Measurements from ENCODE around the gene FNTB. TPM values are rescaled to one million over a fixed set of nuclear protein-coding genes. Genes with fewer than 3 reads are reported as not detected.

The FNTB gene
- total and polyA plus RNA-seq, 2 donors: 12.8 to 13.0 TPM

DNA sequence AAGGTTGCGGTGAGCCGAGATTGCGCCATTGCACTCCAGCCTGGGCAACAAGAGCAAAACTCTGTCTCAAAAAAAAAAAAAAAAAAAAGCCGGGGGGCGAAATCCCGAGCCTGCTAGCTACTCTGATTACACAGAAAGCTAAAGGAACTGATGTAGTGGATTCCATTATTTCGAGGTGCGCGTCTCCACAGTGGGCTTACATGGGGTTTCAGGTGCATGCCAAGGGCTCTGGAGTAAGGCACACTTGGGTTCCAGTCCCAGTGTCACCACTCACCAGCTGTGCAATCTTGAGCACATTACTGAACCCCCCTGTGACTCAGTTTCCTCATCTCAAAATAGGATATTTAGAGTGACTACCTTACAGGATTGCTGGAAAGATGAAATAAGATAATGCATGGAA, 12.9 kb upstream of the FNTB start:
- 96% methylated on average over 9 of the region's 9 CpGs for WGBS

GRCh38 chr14:64974563-64974962, 12.1 kb upstream of the FNTB start:
- Histone ChIP-seq H3K27ac (ENCODE audit: low read depth) (no peak overlapping the region), H3K4me1 (ENCODE audit: insufficient read depth) (peaks cover 1% of the 10 kb centered on the region), H3K36me3 (ENCODE audit: insufficient read depth) (no peaks in the 10 kb centered on the region), H3K4me3 (ENCODE audit: low read depth, low read length) (no peak overlapping the region)
- WGBS: 54% methylated on average over 8 of the region's 8 CpGs
- no peak for DNase-seq (ENCODE audit: extremely low spot score)

More for the DNA sequence above, 12.9 kb upstream of the FNTB start:
- H3K4me1 ChIP-seq (ENCODE audit: insufficient read depth): peaks cover 1% of the 10 kb centered on the region
- H3K27ac ChIP-seq (ENCODE audit: low read depth): no peak overlapping the region
- DNase-seq (ENCODE audit: extremely low spot score): no peak
- no peak overlapping the region for H3K4me3 ChIP-seq (ENCODE audit: low read depth, low read length)
- no peaks in the 10 kb centered on the region for H3K36me3 ChIP-seq (ENCODE audit: insufficient read depth)

DNA sequence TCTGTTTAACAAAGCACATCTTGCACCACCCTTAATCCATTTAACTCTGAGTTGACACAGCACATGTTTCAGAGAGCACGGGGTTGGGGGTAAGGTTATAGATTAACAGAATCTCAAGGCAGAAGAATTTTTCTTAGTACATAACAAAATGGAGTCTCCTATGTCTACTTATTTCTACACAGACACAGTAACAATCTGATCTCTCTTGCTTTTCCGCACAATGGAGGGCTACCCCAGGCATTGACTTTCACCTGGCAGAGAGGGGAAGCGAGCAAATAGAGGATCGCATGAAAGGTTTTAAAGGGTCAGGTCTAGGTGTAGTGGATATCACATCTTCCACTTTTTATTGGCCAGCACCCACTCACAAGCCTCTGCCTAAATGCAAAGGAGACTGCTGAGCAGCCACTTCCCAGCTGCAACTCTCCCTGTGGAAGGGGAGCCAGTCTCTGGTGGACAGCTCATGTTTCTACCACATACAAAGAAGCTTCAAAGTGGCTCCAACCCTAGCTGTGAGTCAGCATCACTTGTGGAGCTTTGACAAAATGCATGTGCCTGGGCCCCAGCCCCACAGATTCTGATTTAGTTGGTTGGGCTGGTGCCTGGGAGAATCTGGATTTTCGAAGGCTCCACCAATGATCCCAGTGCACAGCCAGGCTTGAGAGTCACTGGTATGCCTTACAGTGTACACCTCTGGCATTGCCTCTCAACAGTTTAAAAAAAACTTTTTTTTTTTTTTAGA, 7.2 kb upstream of the FNTB start:
- no peak for DNase-seq (ENCODE audit: extremely low spot score)
- WGBS: 82% methylated on average over 5 of the region's 5 CpGs
- Histone ChIP-seq H3K4me3 (ENCODE audit: low read depth, low read length) (no peak overlapping the region), H3K27ac (ENCODE audit: low read depth) (peak overlapping the region; percentile 17), H3K36me3 (ENCODE audit: insufficient read depth) (no peaks in the 10 kb centered on the region), H3K4me1 (ENCODE audit: insufficient read depth) (no peaks in the 10 kb centered on the region)

DNA sequence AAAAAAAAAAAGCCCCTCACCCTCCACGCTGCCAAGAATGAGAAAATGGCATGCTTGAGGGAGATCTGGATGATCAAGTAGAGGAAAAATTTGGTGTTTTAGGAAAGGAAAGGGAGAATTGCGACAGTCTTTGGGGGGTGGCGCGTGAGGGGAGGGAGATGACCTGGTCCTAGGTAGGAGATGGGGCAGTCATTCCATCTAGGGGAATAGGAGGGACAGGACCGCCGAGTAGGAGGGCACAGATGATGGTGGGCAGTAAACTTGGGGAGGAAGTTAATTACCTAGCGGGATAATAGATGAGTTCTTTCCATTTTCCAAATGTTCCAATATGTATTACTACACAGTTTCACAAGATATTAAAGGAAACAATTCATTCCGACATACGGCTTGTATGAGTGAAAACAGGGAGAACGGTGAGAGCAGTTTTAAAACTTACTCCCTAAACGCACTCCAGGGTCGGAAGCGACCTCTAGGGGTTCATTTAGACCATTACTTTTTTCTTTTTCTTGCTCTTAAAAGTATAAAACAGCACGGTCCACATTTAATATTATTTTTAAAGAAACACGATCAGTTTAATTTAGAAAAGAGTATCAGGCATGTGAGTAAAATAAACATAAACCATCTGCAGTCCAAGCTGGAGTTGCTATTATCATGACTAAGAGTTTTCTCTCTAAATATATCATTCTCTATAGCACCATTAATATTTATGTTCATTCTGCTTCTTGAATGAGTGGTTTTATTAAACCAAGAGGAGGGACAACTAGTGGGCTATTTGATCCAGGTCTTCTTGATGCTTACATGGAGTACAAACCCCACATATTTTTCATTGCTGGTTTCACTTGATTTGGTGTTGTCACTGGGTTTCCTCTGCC, 3.0 kb upstream of the FNTB start:
- WGBS: 7% methylated on average over 15 of the region's 15 CpGs
- H3K4me3 ChIP-seq (ENCODE audit: low read depth, low read length): no peak overlapping the region
- no peak overlapping the region for H3K27ac ChIP-seq (ENCODE audit: low read depth)
- no peaks in the 10 kb centered on the region for H3K36me3 ChIP-seq (ENCODE audit: insufficient read depth)
- H3K4me1 ChIP-seq (ENCODE audit: insufficient read depth): no peaks in the 10 kb centered on the region
- DNase-seq (ENCODE audit: extremely low spot score): no peak

DNA sequence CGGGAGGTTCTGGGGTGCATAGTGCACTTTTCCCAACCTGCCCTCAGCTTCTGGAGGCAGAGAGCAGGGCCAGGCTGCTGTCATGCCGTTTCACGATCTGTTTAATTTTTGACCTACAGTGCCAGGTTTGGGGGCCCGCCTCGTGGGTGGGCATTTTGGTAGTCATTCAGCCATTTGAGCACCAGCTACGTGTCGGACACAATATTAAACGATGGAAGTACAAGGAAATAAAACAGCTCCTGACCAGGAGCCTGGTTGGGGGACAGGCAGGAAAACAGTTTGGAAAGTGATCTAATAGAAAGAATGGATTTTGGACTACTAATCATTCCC, 708 bp downstream of the FNTB start:
- peak overlapping the region; percentile 52 for H3K27ac ChIP-seq (ENCODE audit: low read depth)
- no peak for DNase-seq (ENCODE audit: extremely low spot score)
- no peaks in the 10 kb centered on the region for H3K4me1 ChIP-seq (ENCODE audit: insufficient read depth)
- H3K36me3 ChIP-seq (ENCODE audit: insufficient read depth): no peaks in the 10 kb centered on the region
- 1% methylated on average over 8 of the region's 8 CpGs for WGBS
- H3K4me3 ChIP-seq (ENCODE audit: low read depth, low read length): peak overlapping the region; percentile 55

GRCh38 chr14:64990296-64990695, 3.6 kb downstream of the FNTB start:
- WGBS: 76% methylated on average over 3 of the region's 3 CpGs
- H3K36me3 ChIP-seq (ENCODE audit: insufficient read depth): no peaks in the 10 kb centered on the region
- H3K4me3 ChIP-seq (ENCODE audit: low read depth, low read length): no peak overlapping the region
- no peaks in the 10 kb centered on the region for H3K4me1 ChIP-seq (ENCODE audit: insufficient read depth)
- no peak overlapping the region for H3K27ac ChIP-seq (ENCODE audit: low read depth)
- DNase-seq (ENCODE audit: extremely low spot score): no peak

DNA sequence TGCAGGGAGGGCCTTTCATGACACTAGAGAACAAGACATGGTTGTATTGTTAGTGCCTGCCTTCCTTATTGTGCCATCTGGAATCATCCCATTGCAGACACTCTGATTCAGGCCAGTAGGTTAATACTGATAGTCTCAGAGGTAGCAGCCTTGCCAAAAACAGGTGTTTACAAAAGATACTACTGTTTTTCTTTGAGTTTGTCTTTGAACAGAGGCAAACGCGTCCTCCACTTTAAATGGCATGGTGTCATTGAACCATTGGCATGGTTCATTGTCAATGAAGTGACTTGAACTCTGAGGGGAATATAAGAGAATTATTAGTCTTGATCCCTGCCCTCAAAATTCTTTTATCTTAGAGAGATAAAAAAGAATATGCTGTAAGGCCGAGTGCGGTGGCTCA, 4.2 kb downstream of the FNTB start:
- Histone ChIP-seq H3K27ac (ENCODE audit: low read depth) (no peak overlapping the region), H3K4me1 (ENCODE audit: insufficient read depth) (no peaks in the 10 kb centered on the region), H3K36me3 (ENCODE audit: insufficient read depth) (no peaks in the 10 kb centered on the region), H3K4me3 (ENCODE audit: low read depth, low read length) (no peak overlapping the region)
- no peak for DNase-seq (ENCODE audit: extremely low spot score)
- WGBS: 94% methylated on average over 4 of the region's 4 CpGs

GRCh38 chr14:64992328-64992885, 5.7 kb downstream of the FNTB start:
- 85% methylated on average over 5 of the region's 5 CpGs for WGBS
- Histone ChIP-seq H3K36me3 (ENCODE audit: insufficient read depth) (no peaks in the 10 kb centered on the region), H3K4me3 (ENCODE audit: low read depth, low read length) (no peak overlapping the region), H3K4me1 (ENCODE audit: insufficient read depth) (no peaks in the 10 kb centered on the region), H3K27ac (ENCODE audit: low read depth) (no peak overlapping the region)
- DNase-seq (ENCODE audit: extremely low spot score): no peak

GRCh38 chr14:64993266-64993930, 6.7 kb downstream of the FNTB start:
- WGBS: 96% methylated on average over 3 of the region's 3 CpGs
- no peak for DNase-seq (ENCODE audit: extremely low spot score)
- Histone ChIP-seq H3K36me3 (ENCODE audit: insufficient read depth) (no peaks in the 10 kb centered on the region), H3K4me3 (ENCODE audit: low read depth, low read length) (no peak overlapping the region), H3K27ac (ENCODE audit: low read depth) (no peak overlapping the region), H3K4me1 (ENCODE audit: insufficient read depth) (no peaks in the 10 kb centered on the region)

DNA sequence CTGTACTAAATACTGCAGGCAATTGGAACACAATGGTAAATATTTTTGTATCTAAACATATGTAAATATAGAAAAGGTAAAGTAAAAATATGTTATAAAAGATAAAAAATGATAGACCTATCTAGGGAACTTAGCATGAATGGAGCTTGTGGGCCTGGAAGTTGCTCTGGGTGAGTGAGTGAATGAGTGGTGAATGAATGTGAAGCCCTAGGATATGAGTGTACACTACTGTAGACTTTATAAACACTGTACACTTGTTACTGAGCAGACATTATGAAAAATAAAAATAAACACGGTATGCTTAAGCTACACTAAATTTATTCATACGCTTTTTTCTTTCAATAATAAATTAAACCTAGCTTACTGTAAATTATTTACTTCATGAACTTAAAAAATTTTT, 7.8 kb downstream of the FNTB start:
- Histone ChIP-seq H3K36me3 (ENCODE audit: insufficient read depth) (no peaks in the 10 kb centered on the region), H3K4me3 (ENCODE audit: low read depth, low read length) (no peak overlapping the region), H3K4me1 (ENCODE audit: insufficient read depth) (no peaks in the 10 kb centered on the region), H3K27ac (ENCODE audit: low read depth) (no peak overlapping the region)
- 95% methylated on average over 2 of the region's 2 CpGs for WGBS
- DNase-seq (ENCODE audit: extremely low spot score): no peak

DNA sequence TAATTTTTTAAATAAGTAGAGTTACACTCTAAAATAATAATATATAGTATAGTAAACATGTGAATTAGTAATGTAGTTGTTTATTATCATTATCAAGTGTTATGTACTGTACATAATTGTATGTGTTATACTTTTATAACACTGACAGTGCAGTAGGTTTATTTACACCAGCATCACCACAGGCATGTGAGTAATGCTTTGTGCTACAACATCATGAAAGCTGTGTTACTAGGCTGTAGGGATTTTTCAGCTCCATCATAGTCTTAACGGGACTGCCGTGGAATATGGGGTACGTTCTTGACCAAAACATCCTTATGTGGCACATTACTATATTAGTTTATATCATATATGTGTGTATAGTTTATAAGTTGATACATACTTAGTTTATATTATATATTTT, 8.6 kb downstream of the FNTB start:
- DNase-seq (ENCODE audit: extremely low spot score): no peak
- Histone ChIP-seq H3K4me1 (ENCODE audit: insufficient read depth) (no peaks in the 10 kb centered on the region), H3K4me3 (ENCODE audit: low read depth, low read length) (no peak overlapping the region), H3K36me3 (ENCODE audit: insufficient read depth) (no peaks in the 10 kb centered on the region), H3K27ac (ENCODE audit: low read depth) (no peak overlapping the region)
- WGBS: 88% methylated on average over 3 of the region's 3 CpGs

GRCh38 chr14:64997108-64997794, 10.6 kb downstream of the FNTB start:
- no peaks in the 10 kb centered on the region for H3K4me1 ChIP-seq (ENCODE audit: insufficient read depth)
- H3K27ac ChIP-seq (ENCODE audit: low read depth): peak overlapping the region; percentile 14
- H3K36me3 ChIP-seq (ENCODE audit: insufficient read depth): no peaks in the 10 kb centered on the region
- 91% methylated on average over 7 of the region's 7 CpGs for WGBS
- no peak overlapping the region for H3K4me3 ChIP-seq (ENCODE audit: low read depth, low read length)
- DNase-seq (ENCODE audit: extremely low spot score): no peak

GRCh38 chr14:64998455-64998931, 11.8 kb downstream of the FNTB start:
- Histone ChIP-seq H3K36me3 (ENCODE audit: insufficient read depth) (no peaks in the 10 kb centered on the region), H3K4me1 (ENCODE audit: insufficient read depth) (no peaks in the 10 kb centered on the region), H3K4me3 (ENCODE audit: low read depth, low read length) (no peak overlapping the region), H3K27ac (ENCODE audit: low read depth) (no peak overlapping the region)
- no peak for DNase-seq (ENCODE audit: extremely low spot score)

Measured in urinary bladder (tissue), 4 donors.